CD4-positive, alpha-beta T cell treated with Interleukin-15 for 4 hours (primary cell): Measurements from ENCODE around the gene PLEKHJ1.
"Not testable (repeated sequence)": the region's sequence is repeated elsewhere in the genome, so short reads cannot be mapped to it uniquely, and the experiment has no call there.

Experiments used
- DNase-seq: peaks from one replicate; pipeline ENCODE4 v3.0.0-alpha.2; 2020; ENCODE audit warnings: low spot score

Gene PLEKHJ1

GRCh38 chr19:2219726-2220125 is 16.4 kb downstream of the PLEKHJ1 start:
- no peak for DNase-seq

GRCh38 chr19:2217591-2217990 is 18.5 kb downstream of the PLEKHJ1 start:
- DNase-seq = no peak

DNA sequence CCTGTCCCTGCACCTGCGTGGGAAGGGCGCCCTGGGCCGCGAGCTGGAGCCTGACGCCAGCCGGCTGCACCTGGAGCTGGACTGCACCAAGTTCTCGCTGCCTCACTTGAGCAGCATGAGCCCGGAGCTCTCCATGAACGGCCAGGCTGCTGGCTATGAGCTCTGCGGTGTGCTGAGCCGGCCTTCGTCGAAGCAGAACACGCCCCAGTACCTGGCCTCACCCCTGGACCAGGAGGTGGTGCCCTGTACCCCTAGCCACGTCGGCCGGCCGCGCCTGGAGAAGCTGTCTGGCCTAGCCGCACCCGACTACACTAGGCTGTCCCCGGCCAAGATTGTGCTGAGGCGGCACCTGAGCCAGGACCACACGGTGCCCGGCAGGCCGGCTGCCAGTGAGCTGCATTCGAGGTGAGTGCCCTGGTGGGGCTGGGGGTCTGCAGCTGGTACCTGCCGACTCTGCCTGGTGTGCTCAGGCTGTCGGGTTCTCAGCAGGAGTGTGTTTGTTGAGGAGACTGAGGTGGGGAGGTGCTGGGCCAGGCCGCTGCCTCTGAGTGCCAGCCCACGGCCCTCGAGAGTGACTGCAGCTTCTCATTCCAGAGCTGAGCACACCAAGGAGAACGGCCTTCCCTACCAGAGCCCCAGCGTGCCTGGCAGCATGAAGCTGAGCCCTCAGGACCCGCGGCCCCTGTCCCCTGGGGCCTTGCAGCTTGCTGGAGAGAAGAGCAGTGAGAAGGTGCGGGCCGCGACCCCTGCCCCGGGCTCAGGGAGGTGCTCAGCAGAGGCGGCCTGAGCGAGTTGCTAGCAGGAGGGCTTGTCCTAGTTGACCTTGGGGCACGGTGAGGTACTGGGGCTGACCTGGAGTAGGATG is 19.5 kb downstream of the PLEKHJ1 start:
- DNase-seq = no peak

GRCh38 chr19:2215281-2215751 is 20.8 kb downstream of the PLEKHJ1 start:
- DNase-seq = peak; percentile 35

DNA sequence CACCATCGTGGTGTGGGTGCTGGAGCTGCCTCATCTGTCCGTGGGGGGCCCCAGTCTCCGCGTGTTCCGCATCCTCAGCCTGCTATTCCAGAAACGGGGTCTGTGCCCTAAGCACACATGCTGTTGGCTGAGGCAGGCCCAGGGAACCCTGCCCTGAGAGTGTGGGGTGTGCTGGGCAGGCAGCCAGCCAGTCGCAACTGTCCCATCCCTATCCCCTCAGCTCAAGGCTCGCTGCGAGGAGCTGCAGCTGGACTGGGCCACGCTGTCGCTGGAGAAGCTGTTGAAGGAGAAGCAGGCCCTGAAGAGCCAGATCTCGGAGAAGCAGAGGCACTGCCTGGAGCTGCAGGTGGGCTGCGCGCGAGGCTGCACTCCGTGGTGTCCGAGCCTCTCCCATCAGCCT is 21.9 kb downstream of the PLEKHJ1 start:
- DNase-seq = no peak

GRCh38 chr19:2213799-2214198 is 22.3 kb downstream of the PLEKHJ1 start:
- DNase-seq = no peak

DNA sequence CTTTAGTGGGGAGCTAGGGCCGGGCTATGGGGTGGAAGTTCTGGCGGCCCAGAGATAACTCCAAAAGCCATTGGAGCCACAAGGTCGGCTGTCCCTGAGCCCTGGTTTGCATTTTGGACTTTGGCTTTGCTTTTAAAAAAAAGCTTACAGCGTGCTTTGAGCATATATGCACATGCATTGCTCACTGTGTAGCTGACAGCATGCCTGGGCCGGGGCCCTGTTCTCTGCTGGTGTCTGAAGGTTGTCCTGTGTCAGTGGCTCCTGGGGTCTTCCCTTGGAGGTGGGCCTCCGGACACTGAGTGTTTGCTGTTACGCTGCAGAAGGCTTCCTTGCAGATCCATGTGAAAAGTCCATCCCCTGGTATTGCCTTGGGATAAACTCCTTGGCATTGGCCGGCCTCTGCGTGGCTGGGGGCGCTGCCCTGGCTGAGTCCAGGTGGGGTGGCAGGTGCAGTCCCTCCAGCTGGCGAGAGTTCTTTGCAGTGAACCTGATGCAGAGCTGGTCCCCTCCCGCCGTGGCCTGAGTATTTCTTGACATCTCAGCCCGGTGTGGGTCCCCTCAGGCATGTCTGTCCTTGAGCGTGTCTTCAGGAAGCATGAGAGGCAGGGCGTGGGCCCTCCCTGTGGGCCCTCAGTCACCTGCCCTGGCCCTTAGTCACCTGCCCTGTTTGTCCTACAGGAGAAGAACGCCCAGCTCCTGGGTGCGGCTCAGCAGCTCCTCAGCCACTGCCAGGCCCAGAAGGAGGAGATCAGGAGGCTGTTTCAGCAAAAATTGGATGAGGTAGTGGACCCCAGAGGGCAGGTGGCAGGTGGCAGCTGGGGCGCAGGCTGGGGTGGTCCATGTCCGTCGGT is 23.0 kb downstream of the PLEKHJ1 start:
- no peak for DNase-seq

- DNase-seq = no peak
Observed at GRCh38 chr19:2210987-2211740, 25.0 kb downstream of the PLEKHJ1 start.

DNA sequence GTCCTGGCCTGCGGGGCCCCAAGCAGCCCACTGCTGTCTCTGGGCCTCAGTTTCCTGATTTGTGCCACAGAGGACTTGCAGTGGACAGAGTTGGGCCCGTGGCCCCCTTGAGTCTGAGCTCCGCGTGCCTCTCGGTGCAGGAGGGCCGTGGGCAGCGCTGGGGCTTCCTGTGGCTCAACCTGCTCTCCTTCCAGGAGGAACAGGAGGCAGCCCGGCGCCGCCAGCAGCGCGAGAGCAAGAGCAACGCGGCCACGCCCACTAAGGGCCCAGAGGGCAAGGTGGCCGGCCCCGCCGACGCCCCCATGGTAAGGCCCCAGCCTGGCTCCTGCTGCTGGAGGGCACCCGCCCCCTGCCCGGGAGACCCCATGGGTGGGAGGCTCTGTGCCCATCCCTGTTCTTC is 25.9 kb downstream of the PLEKHJ1 start:
- no peak for DNase-seq

GRCh38 chr19:2209408-2209807 is 26.7 kb downstream of the PLEKHJ1 start:
- DNase-seq = no peak

DNA sequence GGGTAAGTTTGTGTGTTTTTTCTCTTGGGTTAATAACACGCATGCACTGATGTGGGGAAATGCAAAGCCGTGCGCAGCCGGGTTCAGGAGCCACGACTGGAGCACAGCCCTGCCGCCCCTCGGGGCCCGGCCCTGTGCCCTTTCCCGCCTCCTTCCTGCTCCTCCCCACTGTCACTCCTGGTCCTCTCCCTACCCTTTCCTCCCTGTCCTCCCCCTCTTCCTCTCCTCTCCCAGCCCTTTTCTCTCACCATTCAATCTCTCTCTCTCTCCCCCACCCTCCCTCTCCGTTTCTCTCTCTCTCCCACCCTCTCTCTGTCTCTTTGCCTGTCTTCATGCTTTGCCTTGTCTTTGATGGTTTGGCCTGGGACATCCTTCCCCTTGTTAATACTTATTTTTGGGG is 27.2 kb downstream of the PLEKHJ1 start:
- no peak for DNase-seq

DNA sequence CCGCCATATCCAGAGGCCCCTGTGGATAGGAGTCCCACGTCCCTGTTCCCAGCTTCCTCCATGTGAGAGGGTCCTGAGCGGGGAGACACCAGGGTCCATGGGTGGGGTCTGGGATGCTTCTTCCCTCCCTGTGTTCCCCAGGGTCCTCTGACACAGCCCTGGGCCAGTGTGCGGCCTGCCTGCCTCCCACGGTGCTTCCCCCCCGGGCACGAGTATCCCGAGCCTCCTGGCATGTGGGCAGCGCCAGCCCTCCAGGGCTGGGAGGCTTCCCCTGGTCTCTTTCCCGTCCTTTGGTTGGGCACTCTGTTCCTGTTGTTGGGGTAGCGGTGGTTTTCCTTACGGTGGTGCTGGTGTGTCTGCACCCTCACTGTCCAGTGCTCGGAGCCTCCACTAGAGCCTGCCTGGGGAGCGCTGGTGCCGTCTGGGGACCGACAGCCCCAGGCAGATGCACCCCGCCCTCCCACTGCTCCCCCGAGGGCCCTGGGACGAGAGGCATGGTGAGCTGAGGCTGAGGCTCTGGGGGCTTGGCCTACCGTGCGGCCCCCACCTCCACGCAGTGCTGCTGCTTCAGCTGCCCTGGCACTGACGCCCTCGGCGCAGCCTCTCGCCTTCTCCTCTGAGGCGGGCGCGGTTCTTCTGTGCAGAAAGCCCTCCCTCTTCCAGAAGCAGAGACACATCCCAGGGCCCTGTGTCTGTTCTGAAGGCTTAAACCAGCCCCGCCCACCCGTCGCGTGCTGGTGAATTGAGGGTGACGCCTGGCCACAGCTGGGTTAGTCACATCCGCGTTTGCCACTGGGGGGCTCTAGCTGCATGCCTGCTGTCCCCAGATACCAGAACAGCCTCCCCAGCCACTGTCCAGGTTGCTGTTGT is 27.9 kb downstream of the PLEKHJ1 start:
- DNase-seq = peak; percentile 19

DNA sequence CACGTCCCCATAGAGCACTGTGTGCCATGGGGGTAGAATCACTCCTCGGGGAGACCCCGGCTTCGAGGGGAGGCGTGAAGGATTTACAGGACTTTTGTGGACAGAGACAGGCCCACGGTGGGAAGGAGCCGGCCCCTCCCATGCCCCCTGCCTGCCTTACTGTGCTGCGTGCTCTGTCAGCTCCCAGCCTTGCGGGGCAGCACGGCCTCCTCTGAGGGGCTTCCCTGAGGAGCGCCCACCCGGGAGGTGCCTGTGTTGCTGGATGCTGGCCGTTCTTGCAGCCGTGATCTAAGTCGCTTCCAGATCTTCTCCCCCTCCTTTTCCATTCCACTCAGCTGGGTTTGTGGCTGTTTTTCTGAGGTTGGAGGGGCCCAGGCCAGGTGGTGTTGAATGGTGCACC is 29.1 kb downstream of the PLEKHJ1 start:
- DNase-seq = no peak

GRCh38 chr19:2202366-2202765 is 33.8 kb downstream of the PLEKHJ1 start:
- DNase-seq = no peak

- DNase-seq = no peak
Observed at GRCh38 chr19:2201473-2202148, 34.5 kb downstream of the PLEKHJ1 start.

DNA sequence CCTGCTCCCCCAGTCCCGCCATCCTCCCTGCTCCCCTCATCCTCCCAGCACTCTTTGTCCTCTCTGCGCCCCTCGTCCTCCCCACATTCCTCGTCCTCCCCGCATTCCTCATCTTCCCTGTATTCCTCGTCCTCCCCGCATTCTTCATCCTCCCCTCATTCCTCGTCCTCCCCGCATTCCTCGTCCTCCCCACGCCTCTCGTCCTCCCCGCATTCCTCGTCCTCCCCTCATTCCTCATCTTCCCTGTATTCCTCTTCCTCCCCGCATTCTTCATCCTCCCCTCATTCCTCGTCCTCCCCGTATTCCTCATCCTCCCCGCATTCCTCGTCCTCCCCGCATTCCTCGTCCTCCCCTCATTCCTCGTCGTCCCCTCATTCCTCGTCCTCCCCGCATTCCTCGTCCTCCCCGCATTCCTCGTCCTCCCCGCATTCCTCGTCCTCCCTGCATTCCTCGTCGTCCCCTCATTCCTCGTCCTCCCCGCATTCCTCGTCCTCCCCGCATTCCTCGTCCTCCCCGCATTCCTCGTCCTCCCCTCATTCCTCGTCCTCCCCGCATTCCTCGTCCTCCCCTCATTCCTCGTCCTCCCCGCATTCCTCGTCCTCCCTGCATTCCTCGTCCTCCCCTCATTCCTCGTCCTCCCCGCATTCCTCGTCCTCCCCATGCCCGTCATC is 35.4 kb downstream of the PLEKHJ1 start:
- DNase-seq = not testable (repeated sequence)

DNA sequence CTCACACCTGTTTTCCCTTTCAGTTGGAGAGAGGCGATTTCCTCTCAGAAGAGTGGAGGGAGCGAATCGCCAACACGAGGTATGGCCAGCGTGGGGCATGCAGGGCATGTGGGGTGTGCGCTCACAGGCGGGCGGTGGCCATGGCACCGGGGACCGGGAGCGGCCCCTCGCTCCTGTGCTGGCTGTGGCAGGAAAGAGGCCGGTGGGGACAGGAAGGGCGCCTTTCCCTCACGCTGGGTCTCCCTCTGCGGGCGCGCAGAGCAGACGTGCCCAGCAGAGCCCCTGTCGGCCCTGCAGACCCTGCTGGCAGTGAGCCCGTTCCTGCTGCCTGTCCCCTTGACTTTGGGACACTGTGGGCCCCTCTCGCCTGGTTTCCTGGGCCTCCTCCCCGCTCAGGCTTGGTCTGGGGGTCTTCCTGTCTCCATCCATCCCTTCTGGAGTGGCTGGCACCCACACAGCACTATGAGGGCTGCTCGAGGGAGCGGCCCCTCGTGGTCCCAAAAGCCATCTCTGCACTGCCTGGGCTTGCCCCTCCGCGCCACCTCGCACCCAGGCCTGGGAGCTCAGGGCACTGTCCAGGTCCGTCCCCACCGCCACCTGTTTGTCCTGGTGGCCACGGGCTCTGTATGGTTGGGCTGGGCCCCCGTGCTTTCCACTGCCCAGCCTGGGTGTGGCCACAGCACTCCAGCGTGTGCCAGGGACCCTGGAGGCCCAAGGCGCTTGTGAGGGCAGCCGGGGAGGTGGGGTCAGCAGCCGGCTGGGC is 36.1 kb downstream of the PLEKHJ1 start:
- DNase-seq = no peak

- no peak for DNase-seq
Observed at GRCh38 chr19:2199215-2199614, 36.9 kb downstream of the PLEKHJ1 start.

DNA sequence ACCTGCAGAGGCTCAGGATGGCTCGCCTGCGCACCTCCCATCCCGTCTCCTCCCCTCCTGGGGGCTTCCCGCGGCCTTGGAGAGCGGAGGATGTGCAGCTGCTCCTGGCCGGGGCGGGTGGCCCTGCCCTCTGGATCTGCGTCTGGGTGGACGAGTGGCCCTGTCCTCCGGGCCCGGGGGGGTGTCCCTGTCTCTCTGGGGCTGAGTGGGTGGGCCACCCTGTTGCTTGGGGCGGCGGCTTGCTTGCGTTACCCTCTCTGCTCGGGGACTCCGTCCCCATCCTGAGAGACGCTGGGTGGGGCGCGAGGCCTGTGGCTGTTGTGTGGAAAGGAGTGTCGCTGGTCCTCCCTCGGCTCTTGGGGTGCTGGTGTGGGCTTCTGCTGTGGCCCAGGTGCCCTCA is 37.8 kb downstream of the PLEKHJ1 start:
- no peak for DNase-seq
